Hepatocyte (in vitro differentiated cells): ENCODE measurements around the gene ABCD4.

Experiments used
- EZH2phosphoT487 ChIP-seq: fragments of 200-600 bp; sonication (generic); IDR thresholded peaks from one replicate; pipeline ENCODE4 v1.6.1; 2018; ENCODE audit warnings: antibody characterized with exemption, mild to moderate bottlenecking, low read depth, moderate library complexity; ENCODE audit not compliant: unreplicated experiment, severe bottlenecking
- TF ChIP-seq, protein P1 (sequence below): fragments of 200-600 bp; sonication (generic); IDR thresholded peaks from 2 replicates; pipeline ENCODE4 v1.5.1; 2016; ENCODE audit warnings: antibody characterized with exemption, mild to moderate bottlenecking; ENCODE audit not compliant: poor library complexity

DNA sequence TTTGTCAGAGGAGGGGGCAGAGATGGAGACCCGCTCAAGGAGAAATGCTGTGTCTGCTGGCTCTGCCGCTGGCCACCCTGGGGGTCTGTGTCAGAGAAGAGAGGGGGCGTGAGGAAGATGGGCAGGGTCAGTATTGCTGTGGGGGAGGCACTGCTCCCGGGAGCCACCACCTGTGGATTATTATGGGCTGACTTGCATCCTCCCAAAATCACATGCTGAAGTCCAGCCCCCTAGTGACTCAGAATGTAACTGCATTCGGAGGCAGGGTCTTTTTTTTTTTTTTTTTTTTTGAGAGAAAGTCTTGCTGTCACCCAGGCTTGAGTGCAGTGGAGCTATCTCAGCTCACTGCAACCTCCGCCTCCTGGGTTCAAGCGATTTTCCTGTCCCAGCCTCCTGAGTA is 12.3 kb downstream of the ABCD4 start:
- TF ChIP-seq, protein P1, sequence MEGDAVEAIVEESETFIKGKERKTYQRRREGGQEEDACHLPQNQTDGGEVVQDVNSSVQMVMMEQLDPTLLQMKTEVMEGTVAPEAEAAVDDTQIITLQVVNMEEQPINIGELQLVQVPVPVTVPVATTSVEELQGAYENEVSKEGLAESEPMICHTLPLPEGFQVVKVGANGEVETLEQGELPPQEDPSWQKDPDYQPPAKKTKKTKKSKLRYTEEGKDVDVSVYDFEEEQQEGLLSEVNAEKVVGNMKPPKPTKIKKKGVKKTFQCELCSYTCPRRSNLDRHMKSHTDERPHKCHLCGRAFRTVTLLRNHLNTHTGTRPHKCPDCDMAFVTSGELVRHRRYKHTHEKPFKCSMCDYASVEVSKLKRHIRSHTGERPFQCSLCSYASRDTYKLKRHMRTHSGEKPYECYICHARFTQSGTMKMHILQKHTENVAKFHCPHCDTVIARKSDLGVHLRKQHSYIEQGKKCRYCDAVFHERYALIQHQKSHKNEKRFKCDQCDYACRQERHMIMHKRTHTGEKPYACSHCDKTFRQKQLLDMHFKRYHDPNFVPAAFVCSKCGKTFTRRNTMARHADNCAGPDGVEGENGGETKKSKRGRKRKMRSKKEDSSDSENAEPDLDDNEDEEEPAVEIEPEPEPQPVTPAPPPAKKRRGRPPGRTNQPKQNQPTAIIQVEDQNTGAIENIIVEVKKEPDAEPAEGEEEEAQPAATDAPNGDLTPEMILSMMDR: peak; percentile 18
- no peak for TF ChIP-seq EZH2phosphoT487
